Measurements from ENCODE around the gene CCDC24. TPM values are rescaled to one million over a fixed set of nuclear protein-coding genes. Genes with fewer than 3 reads are reported as not detected.

Gene CCDC24
- total RNA-seq, 4 donors from 2014 or later = 1.6 to 6.1 (median 2.7) TPM

DNA sequence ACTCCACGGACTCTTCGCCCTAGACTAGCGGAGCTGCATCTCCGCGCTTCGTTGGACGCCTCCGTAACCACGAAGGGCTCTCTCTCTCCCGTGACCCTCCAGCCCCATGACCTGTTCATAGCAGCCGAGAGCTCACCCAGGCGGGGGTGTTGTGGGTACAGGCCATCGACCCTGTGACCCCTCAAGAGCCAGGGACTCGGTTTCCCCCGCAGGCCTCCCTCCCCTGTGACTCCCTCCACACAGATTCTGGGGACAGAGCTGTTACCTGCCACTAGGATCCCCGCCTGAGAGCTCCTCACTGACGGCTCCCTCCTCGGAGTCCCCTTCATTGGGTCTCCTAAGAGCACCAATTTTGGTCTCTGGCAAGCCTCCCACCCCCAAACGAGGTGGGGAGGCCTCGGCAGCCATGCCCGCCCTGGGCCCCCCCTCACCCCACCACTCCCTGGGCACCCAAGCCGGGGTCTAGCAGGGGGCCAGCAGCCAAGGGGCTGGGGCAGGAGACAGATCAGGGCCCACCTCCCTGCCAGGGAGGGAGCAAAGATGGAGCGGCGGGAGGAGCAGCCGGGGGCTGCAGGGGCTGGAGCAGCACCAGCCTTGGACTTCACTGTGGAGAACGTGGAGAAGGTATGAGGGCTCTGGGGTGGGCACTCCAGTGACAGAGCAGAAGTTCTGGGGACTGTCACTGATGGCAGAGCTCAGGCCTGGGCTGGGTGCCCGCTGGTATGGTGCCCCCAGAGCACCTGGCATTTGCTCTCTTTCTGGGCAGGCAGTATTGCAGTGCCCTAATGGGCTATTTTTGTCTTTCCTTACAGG, 44.1 kb upstream of the CCDC24 start:
- DNase-seq (ENCODE audit: low spot score in 2 of 2) = no peak
- peak overlapping the region; percentile 74 for H3K4me3 ChIP-seq (ENCODE audit: low read depth, poor library complexity, severe bottlenecking)
- no peak for TF ChIP-seq POLR2A (IDR thresholded peaks at IDR 0.05)
- TF ChIP-seq, protein P1, sequence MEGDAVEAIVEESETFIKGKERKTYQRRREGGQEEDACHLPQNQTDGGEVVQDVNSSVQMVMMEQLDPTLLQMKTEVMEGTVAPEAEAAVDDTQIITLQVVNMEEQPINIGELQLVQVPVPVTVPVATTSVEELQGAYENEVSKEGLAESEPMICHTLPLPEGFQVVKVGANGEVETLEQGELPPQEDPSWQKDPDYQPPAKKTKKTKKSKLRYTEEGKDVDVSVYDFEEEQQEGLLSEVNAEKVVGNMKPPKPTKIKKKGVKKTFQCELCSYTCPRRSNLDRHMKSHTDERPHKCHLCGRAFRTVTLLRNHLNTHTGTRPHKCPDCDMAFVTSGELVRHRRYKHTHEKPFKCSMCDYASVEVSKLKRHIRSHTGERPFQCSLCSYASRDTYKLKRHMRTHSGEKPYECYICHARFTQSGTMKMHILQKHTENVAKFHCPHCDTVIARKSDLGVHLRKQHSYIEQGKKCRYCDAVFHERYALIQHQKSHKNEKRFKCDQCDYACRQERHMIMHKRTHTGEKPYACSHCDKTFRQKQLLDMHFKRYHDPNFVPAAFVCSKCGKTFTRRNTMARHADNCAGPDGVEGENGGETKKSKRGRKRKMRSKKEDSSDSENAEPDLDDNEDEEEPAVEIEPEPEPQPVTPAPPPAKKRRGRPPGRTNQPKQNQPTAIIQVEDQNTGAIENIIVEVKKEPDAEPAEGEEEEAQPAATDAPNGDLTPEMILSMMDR (IDR thresholded peaks at IDR 0.05) = no peak
- intact Hi-C loops (cut with DNase I; ENCODE audit: low total_unique reads) = no loop called here
- 4 to 7% methylated on average over 12 to 26 of the region's 27 CpGs for WGBS, 2 donors

DNA sequence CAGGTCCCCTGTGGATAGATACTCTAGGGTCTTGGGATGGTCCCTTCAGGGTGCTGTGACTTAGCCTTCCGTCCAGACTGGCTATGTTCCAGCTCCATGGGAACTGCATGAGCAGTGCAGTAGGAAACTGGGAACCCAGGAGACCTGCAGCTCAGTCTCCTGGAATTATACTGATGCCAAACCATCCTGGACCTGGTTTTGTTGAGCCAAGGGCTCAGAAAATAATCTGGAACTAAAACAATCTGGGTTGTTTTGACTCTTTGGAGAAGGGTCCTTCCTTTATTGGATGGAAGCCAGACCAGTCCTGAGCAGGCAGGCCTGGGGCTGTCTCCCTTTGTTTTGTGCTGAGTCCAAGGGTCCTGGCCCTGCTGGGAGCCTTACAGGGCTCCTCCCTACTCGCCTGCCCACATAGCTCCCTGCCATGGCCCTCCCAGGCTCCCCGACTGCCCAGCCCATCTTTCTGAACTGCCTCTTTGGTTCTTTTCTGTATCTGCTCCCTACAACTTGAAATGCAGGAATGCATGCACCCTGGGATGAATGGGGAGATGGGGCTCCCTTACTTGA, 43.4 kb upstream of the CCDC24 start:
- no peak overlapping the region for H3K4me3 ChIP-seq (ENCODE audit: low read depth, poor library complexity, severe bottlenecking)
- no peak for DNase-seq (ENCODE audit: low spot score in 2 of 2)
- intact Hi-C loops (cut with DNase I; ENCODE audit: low total_unique reads) = no loop called here
- 29 to 31% methylated on average over 3 of the region's 3 CpGs for WGBS, 2 donors
- TF ChIP-seq, protein P1 (IDR thresholded peaks at IDR 0.05) = no peak
- TF ChIP-seq POLR2A (IDR thresholded peaks at IDR 0.05) = no peak

DNA sequence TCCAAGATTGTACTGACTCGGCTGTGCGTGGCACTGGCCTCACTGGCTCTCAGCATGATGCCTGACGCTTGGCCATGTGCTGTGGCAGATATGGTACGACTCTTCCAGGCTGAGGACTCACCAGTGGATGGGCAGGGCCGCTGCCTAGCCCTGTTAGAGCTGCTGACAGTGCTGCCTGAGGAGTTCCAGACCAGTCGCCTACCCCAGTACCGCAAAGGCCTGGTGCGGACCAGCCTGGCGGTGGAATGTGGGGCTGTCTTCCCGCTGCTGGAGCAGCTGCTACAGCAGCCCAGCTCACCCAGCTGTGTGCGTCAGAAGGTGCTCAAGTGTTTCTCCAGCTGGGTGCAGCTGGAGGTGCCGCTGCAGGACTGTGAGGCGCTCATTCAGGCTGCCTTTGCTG, 41.7 kb upstream of the CCDC24 start:
- TF ChIP-seq, protein P1 (IDR thresholded peaks at IDR 0.05) = no peak
- no peak for TF ChIP-seq POLR2A (IDR thresholded peaks at IDR 0.05)
- H3K4me3 ChIP-seq (ENCODE audit: low read depth, poor library complexity, severe bottlenecking) = no peak overlapping the region
- WGBS, 2 donors = 87 to 100% methylated on average over 4 to 13 of the region's 13 CpGs
- intact Hi-C loops (cut with DNase I; ENCODE audit: low total_unique reads) = no loop called here
- DNase-seq (ENCODE audit: low spot score in 2 of 2) = no peak

DNA sequence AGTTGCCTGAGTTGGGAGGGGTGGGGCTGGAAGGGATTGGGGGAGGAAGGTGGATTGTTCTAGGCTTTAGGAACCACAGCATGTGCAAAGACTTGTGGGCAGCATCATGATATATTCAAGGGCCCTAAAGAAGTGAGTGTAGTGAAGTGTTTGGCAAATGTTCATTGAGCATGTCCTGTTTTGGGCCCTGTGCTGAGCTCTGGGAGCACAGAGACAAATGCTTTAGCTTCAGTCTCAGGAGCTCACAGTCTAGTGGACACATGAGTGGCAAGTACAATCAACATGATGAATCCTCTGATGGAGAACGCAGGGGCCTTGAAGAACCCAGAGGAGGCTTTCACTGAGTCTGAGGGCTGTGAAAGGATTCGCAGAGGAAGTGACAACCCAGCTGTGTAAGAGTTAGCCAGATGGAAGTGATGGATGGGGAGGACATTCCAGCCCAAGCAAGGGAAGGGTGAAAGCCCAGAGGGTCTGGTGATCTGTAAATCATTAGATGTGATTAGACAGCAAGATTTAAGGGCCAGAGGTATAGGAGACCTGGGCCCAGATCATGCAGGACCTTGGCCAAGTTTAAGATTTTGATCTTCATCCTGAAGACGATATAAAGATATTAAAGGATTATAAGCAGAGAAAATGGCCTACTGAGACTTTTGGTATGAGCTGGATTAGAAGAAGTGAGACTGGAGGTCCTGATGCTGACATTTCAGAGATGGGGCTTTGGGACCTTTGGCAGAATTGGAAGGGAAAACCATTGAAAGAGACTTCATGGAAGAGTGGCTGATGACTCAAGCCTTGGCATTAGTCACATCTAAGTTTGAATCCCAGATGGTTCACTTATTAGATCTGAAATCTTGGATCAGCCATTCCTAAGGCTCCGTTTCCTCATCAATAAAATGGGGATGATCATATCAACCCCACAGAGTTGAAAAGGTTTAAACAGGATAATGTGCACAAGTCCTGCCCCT, 40.1 kb upstream of the CCDC24 start:
- intact Hi-C loops (cut with DNase I; ENCODE audit: low total_unique reads) = no loop called here
- 86 to 90% methylated on average over 4 of the region's 4 CpGs for WGBS, 2 donors
- no peak overlapping the region for H3K4me3 ChIP-seq (ENCODE audit: low read depth, poor library complexity, severe bottlenecking)
- no peak for DNase-seq (ENCODE audit: low spot score in 2 of 2)
- no peak for TF ChIP-seq POLR2A (IDR thresholded peaks at IDR 0.05)
- TF ChIP-seq, protein P1 (IDR thresholded peaks at IDR 0.05) = no peak

DNA sequence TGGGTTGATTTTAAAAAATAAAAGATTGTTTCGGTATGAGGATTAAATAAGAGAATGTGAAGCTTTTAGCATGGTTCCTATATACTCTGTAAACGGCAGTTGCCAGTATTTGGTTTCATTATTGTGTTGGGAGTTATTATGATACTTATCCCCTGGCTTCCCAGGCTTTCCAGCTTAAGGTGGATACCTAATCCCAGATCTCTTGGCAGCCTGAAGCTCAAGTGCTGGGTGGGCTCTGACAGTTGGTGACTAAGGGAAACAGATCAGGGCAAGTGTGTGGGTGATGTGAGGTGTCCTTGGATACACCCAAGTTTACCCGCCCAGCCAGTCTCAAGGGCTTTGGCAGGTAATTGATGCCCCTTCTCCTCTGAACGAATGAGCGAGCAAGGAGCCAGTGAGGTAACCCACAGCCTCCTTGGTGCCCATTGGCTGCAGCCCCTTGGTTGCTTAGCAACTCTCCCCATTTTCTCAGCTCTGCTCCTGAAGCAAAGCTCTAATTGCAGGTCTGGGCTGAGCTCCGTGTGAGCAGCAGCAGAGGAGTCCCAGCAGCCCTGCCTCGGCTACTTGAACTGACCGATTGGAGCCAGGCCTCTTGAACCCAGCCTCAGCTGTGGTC, 38.6 kb upstream of the CCDC24 start:
- intact Hi-C loops (cut with DNase I; ENCODE audit: low total_unique reads) = no loop called here
- WGBS, 2 donors = 66 to 69% methylated on average over 8 of the region's 8 CpGs
- H3K4me3 ChIP-seq (ENCODE audit: low read depth, poor library complexity, severe bottlenecking) = no peak overlapping the region
- TF ChIP-seq POLR2A (IDR thresholded peaks at IDR 0.05) = no peak
- DNase-seq (ENCODE audit: low spot score in 2 of 2) = no peak
